Measurements from ENCODE around the gene TM4SF4. TPM values are rescaled to one million over a fixed set of nuclear protein-coding genes. Genes with fewer than 3 reads are reported as not detected.

TM4SF4 gene
- total RNA-seq, 1 experiment from 2014 or later: not detected

DNA sequence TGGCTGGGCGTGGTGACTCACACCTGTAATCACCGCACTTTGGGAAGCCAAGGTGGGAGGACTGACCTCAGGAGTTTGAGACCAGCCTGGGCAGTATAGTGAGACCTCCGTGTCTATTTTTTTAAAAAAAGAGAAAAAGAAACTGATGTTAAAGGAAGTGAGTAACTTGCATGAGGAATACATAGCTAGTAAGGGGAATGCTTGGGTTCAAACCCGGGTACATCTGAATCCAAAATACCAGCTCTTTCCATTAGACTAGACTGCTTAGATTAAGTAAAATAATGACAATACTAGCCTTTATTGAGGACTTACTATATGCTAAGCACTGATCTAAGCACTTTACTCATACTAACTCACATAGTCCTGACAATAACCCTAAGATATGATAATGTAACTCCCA, 22.4 kb downstream of the TM4SF4 start:
- no CpG with 5 or more reads among the region's 4 CpGs for WGBS (ENCODE audit: extremely low coverage, insufficient read length, low lambda C conversion rate)
- Mint-ChIP-seq H3K36me3 (ENCODE audit: insufficient read depth in 1 of 3, low read depth in 3 of 3) (no peaks in the 10 kb centered on the region), H3K4me3 (no peak overlapping the region)

More for the DNA sequence above, 22.4 kb downstream of the TM4SF4 start:
- no peak overlapping the region for H4K5ac ChIP-seq (ENCODE audit: insufficient read length, low read depth, low read length)
- no peak overlapping the region for H2BK5ac ChIP-seq (ENCODE audit: insufficient read length, low read length)
- H2BK15ac ChIP-seq (ENCODE audit: low read depth, low read length): no peak overlapping the region
- no peak overlapping the region for H3K4me2 ChIP-seq (ENCODE audit: insufficient read depth, insufficient read length, low read length)
- H3K18ac ChIP-seq (ENCODE audit: insufficient read length, low read depth, low read length): no peak overlapping the region
- TF ChIP-seq, protein P1, sequence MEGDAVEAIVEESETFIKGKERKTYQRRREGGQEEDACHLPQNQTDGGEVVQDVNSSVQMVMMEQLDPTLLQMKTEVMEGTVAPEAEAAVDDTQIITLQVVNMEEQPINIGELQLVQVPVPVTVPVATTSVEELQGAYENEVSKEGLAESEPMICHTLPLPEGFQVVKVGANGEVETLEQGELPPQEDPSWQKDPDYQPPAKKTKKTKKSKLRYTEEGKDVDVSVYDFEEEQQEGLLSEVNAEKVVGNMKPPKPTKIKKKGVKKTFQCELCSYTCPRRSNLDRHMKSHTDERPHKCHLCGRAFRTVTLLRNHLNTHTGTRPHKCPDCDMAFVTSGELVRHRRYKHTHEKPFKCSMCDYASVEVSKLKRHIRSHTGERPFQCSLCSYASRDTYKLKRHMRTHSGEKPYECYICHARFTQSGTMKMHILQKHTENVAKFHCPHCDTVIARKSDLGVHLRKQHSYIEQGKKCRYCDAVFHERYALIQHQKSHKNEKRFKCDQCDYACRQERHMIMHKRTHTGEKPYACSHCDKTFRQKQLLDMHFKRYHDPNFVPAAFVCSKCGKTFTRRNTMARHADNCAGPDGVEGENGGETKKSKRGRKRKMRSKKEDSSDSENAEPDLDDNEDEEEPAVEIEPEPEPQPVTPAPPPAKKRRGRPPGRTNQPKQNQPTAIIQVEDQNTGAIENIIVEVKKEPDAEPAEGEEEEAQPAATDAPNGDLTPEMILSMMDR (conservative IDR thresholded peaks at IDR 0.05): no peak
- H3K27ac ChIP-seq (ENCODE audit: insufficient read length, low read depth, low read length): no peak overlapping the region
- Mint-ChIP-seq H3K27ac (no peak overlapping the region), H3K27me3 (ENCODE audit: low read depth) (peaks cover under 1% of the 10 kb centered on the region), H3K9me3 (no peaks in the 10 kb centered on the region; a peak in 1 of 5 replicates), H3K4me1 (peaks cover 13 to 16% of the 10 kb centered on the region in 2 experiments)
- no peaks in the 10 kb centered on the region for H3K79me1 ChIP-seq (ENCODE audit: insufficient read depth, low read depth, low read length, poor library complexity, severe bottlenecking)
- H3K23me2 ChIP-seq (ENCODE audit: insufficient read length, low read depth, low read length, poor library complexity, severe bottlenecking): no peaks in the 10 kb centered on the region
- no peak overlapping the region for H3K14ac ChIP-seq (ENCODE audit: insufficient read depth, low read length)
- H2BK20ac ChIP-seq (ENCODE audit: low read depth, low read length, poor library complexity, severe bottlenecking): no peak overlapping the region
- no peak overlapping the region for H4K91ac ChIP-seq (ENCODE audit: insufficient read length, low read depth, low read length)
- no peak overlapping the region for H2BK120ac ChIP-seq (ENCODE audit: low read depth, low read length, poor library complexity, severe bottlenecking)
- no peaks in the 10 kb centered on the region for H3K27me3 ChIP-seq (ENCODE audit: insufficient read depth, low read length)
- DNase-seq: no peak
- H3K56ac ChIP-seq (ENCODE audit: insufficient read length, low read depth, low read length): no peak overlapping the region
- H3K4ac ChIP-seq (ENCODE audit: low read depth, low read length): no peak overlapping the region
- no peaks in the 10 kb centered on the region for H3K9me3 ChIP-seq (ENCODE audit: control insufficient read depth, low read depth, low read length)
- H4K8ac ChIP-seq (replicated peaks; ENCODE audit: insufficient read length, low read depth, low read length): no peak overlapping the region
- H3T11ph ChIP-seq (ENCODE audit: low read length): no peak overlapping the region
- no peaks in the 10 kb centered on the region for H4K20me1 ChIP-seq (ENCODE audit: control insufficient read depth, insufficient read depth, insufficient read length)
- no peak overlapping the region for H2AFZ ChIP-seq (ENCODE audit: low read length)
- H2BK12ac ChIP-seq (ENCODE audit: insufficient read length, low read depth, low read length): no peak overlapping the region
- H2AK5ac ChIP-seq (ENCODE audit: insufficient read length, low read length): no peak overlapping the region
- H3K4me1 ChIP-seq (ENCODE audit: insufficient read depth, low read length): no peaks in the 10 kb centered on the region
- H3K23ac ChIP-seq (ENCODE audit: insufficient read length, low read depth, low read length): no peak overlapping the region
- no peak overlapping the region for H3K9ac ChIP-seq (ENCODE audit: extremely low read depth, insufficient read length, low read length)
- H3K79me2 ChIP-seq (ENCODE audit: insufficient read depth, low read length): no peaks in the 10 kb centered on the region
